Left colon (tissue), 2 donors: ENCODE data around the gene DHRS3. TPM values are rescaled to one million over a fixed set of nuclear protein-coding genes. Genes with fewer than 3 reads are reported as not detected.

Experiments used
- ATAC-seq: fragments of 200-7000 bp; cut with Tn5 transposase; one replicate; pipeline ENCODE4 v1.9.1; 2020; ENCODE audit warnings: mild to moderate bottlenecking, moderate library complexity
- DNase-seq, 2 donors: peaks; one replicate each; pipeline ENCODE4 v3.0.0-alpha.2; 2020
- intact Hi-C, 2 donors: fragments of 100-400 bp; cut with DNase I in 1 of 2; cut with micrococcal nuclease in 1 of 2; formaldehyde crosslinking; loops; one replicate each; pipeline versions ENCODE4 v1.11.2 to v1.14.0; 2022; cut with DNase I, micrococcal nuclease
- microRNA-seq, 2 donors: library from miRNA; unstranded; fragments of <30 nt; microRNA quantifications; one replicate each; pipeline versions ENCODE4 v1.1.0 to v1.2.0, GENCODE V29; 2020
- total RNA-seq, 2 donors: library from RNA; stranded (reverse); fragmentation: NEBNext Ultra II Directional; extraction: Animal tissue kit (Norgen Biotek cat#: 25700); gene quantifications; one replicate each; pipeline ENCODE4 v1.2.1, GENCODE V29; 2021
- donor health status: DM: no; HTN: no; CAD: no.
- donor health status: DM: yes; HTN: yes; CAD: no.

The DHRS3 gene
- total RNA-seq, 2 donors from 2014 or later: 73.2 to 106 TPM

DNA sequence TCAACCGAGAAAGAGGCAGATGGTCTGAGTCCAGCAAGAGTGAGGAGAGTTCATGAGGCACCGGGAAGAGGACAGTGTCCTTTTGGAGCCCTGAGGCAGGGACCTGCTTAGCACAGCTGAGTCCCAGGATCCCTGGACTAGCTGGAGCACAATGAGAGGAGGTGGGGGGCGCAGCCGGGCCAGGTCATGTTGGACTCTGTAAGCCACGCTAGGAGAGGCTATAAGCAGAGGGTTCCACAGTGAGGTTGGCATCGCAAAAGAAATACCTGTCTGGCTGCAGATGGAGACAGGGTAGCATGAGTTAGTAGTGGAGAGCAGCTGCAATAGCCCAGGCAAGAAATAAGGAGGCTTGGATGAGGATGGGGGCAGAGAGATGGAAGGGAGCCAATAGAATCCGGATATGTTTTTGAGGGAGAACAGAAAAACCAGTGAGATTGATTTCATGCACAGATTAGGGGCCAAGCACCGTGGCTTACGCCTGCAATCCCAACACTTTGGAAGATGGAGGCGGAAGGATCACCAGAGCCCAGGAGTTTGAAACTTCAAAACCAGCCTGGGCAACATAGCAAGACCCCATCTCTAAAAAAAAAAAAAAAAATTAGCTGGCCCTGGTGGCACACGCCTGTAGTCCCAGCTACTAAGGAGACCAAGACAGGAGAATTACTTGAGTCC is 98.2 kb downstream of the DHRS3 start:
- ATAC-seq: no peak

GRCh38 chr1:12518931-12519692 is 98.9 kb downstream of the DHRS3 start:
- intact Hi-C loops: no loop called here
- ATAC-seq (peak; percentile 86), DNase-seq (peak; percentile 56 to 78)

More for the DNA sequence above, 98.2 kb downstream of the DHRS3 start:
- intact Hi-C loops: no loop called here
- DNase-seq: no peak

Small RNA genes lying within 50 kb of the gene (microRNA-seq; reads per million reads assigned to microRNA genes)
- 0 reads per million in 2 donors for gene MIR6730

Other genes with a start within 250 kb of the DHRS3 start
- gene AADACL4, start 25.9 kb upstream of the DHRS3 start, total RNA-seq: not detected
- not detected for gene AADACL3, start 97.9 kb upstream of the DHRS3 start, total RNA-seq
- gene CFAP107, start 128.0 kb upstream of the DHRS3 start, total RNA-seq: not detected
- not detected for gene PRAMEF12, start 155.5 kb upstream of the DHRS3 start, total RNA-seq
- gene PRAMEF1, start 173.2 kb upstream of the DHRS3 start, total RNA-seq: not detected
- gene PRAMEF11, start 213.2 kb upstream of the DHRS3 start, total RNA-seq: not detected
- gene HNRNPCL1, start 230.5 kb upstream of the DHRS3 start, total RNA-seq: not detected
- gene PRAMEF2, start 238.9 kb upstream of the DHRS3 start, total RNA-seq: not detected